ENCODE results near the gene CATSPER3.

DNA sequence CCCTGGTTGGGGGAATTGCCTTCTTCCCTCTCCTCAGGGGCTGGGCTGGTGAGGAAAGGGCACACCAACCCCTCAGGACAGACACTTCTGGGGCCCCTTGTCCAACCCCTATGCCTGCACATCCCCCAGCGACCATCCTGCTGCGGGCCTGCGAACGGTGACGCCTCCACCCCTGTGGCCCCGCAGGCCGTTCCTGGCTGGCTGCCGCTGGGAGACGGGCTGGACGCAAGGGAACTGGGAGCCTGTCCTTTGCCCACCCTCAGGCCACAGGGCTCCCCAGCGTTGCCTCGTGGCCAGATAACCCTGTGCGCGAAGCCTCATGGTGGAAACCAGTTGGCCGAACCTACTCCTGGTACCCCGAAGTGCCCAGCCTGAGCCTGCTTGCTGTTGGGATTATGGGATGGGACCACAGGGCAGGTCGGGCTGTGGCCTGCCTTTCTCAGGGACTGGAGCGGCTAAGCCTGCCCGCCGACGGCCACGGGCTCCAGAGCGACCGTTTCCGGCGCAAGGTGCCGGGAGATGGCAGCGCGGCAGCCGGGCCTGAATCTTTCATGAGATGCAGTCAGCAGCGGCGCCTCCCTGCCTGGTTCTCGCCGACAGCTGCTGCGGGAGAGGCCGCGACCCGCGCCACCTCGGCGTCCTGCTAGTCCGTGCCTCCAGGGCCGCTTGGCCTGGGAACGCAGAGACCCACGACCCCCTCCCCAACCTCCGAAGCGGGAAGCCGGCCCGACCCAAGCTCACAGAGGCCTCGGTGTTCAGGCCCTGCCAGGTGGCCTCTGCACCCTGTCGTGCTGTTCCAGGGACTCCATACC lies 72.8 kb downstream of the CATSPER3 start:
- TF ChIP-seq EZH2 (IDR thresholded peaks at IDR 0.05; ENCODE audit: low read length, unreplicated experiment) (no peak), EZH2phosphoT487 (IDR thresholded peaks at IDR 0.05; ENCODE audit: borderline replicate concordance, low read length) (no peak)
- TF ChIP-seq, protein P1, sequence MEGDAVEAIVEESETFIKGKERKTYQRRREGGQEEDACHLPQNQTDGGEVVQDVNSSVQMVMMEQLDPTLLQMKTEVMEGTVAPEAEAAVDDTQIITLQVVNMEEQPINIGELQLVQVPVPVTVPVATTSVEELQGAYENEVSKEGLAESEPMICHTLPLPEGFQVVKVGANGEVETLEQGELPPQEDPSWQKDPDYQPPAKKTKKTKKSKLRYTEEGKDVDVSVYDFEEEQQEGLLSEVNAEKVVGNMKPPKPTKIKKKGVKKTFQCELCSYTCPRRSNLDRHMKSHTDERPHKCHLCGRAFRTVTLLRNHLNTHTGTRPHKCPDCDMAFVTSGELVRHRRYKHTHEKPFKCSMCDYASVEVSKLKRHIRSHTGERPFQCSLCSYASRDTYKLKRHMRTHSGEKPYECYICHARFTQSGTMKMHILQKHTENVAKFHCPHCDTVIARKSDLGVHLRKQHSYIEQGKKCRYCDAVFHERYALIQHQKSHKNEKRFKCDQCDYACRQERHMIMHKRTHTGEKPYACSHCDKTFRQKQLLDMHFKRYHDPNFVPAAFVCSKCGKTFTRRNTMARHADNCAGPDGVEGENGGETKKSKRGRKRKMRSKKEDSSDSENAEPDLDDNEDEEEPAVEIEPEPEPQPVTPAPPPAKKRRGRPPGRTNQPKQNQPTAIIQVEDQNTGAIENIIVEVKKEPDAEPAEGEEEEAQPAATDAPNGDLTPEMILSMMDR (conservative IDR thresholded peaks at IDR 0.05; ENCODE audit: low read depth, low read length), result no peak

Data from PC-3 (cell line).